Stimulated activated CD4-positive, alpha-beta T cell treated with anti-CD3 and anti-CD28 coated beads, TNF-alpha, amount 100 ng/mL, for 4 hours (primary cell): ENCODE data around the gene FSTL4.
A peak's percentile ranks its signal among the peaks of the same experiment; 100 is the strongest.

Experiments used
- DNase-seq, 3 experiments: peaks; one replicate each; pipeline ENCODE4 v3.0.0-alpha.2; 2020; ENCODE audit warnings: low read depth in 3 of 3

Gene FSTL4

DNA sequence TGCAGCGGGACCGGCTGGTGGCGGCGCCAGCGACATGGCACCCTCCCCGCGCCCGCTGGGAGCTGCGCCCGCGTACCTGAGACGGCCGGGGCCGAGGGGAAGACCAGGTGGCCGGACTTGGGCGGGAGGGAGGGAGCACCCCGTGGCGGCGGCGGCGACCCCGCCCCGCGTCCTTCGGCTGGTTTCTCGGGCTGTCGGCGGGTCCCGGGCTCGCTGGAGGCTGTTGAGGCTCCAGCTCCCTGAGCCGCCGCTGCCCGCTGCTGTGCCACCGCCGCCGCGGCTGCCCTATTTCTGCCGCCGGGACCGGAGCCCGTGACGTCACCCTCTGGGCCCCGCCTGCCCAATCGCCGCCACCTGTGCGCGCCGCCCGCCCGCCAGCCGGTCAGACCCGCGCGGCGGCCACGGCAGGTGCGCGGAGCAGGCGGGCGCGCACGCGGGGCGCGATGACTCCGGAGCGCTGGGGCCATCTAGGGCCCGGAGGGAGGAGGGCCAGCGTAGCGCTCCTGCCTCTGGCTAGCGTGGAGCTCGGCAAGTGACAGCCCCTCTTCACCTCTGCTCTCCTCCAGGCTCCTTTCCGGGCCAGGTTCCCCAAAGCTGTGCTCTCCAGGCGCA lies at the start of gene FSTL4:
Gene FSTL4 (minus strand): TSS at position 293 of the 612 bp plus-strand sequence.
- DNase-seq, result peak in 1 of 3 experiments; percentile 20

DNA sequence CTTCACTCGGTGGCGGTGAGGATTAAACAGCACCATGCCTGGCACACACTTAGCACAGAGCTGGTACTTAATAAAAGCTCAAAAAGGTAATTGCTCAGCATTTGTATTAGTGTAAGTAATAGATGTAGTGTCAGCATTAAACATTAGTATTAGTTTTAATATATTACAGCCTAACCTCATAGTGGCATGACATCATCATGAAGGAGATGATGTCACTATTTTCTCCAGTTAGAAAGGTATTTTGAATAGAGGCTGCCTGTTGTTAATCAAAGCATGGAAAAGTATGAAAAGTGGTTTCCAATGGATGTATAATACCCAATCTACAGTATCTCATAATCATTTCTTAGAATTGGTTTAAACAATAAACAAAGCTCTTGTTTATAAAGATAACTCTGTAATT lies 49.0 kb upstream of the FSTL4 start:
- no peak for DNase-seq

DNA sequence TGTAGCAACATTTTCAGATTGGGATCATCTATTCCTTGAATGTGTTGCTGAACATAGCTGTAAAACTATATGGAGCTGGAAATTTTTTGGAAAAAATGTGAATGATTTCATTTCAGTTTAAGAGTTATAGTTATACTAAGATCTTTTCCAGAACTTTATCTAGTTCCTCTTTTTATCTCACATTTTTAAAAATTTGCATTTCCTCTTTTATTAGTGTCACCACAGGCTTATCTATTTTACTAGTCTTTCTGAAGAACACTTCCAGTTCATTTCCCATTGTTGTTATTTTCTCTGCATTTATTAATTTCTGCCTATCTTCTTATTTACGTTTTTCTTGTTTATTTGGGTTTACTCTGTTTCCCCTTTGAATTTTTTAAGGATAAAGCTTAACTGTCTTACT lies 46.0 kb upstream of the FSTL4 start:
- DNase-seq, result no peak

DNA sequence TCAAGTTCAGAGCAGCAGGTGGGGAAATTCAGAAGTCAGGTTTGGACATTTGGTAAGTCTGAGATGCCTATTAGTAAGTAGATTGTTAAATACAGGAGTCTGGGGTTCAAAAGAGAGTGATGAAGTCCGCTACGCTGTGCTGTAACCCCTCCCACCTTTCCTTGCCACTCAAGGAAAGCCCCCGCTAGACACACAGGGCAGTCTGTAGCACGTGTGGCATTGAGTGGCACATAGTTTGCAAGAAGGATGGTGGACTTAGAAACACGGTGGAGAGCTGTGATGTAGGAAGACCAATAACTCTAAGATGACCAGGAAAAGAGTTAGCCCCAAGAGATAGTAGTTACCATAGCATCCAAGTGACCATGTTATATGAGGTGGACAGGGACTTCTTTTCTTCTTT lies 44.7 kb upstream of the FSTL4 start:
- DNase-seq, result no peak

DNA sequence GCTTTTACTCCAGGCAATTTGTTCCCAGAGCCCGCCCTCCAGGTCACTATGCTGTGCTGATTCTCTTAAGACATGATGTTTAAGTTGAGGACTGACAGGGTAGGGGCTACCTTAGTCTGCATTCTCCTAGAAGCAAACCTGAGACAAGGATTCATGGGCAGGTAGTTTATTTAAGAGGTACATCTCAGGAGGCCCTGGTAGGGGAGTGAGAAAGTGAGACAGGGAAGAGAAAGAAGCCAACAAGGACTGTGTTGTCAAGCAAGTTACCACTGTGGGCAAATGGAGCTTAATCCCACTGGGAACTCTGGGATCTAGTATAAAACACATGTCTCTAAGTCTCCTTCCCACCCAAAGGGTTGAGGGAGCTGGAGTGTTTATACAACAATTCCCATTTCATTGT lies 43.6 kb upstream of the FSTL4 start:
- DNase-seq, result no peak

DNA sequence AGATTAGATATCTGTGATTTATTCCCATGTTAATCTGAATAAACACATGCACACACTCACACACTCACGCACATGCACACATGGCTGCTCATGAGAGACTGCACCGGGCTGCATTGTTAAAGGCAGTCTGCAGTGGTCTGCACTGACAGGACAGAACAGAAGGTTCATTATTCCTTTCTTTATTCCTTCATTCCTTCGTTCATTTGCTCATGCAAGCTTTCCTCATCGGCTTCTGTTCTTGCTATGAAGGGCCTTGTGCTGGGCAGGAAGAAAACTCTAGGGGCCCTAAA lies 41.4 kb upstream of the FSTL4 start:
- no peak for DNase-seq

DNA sequence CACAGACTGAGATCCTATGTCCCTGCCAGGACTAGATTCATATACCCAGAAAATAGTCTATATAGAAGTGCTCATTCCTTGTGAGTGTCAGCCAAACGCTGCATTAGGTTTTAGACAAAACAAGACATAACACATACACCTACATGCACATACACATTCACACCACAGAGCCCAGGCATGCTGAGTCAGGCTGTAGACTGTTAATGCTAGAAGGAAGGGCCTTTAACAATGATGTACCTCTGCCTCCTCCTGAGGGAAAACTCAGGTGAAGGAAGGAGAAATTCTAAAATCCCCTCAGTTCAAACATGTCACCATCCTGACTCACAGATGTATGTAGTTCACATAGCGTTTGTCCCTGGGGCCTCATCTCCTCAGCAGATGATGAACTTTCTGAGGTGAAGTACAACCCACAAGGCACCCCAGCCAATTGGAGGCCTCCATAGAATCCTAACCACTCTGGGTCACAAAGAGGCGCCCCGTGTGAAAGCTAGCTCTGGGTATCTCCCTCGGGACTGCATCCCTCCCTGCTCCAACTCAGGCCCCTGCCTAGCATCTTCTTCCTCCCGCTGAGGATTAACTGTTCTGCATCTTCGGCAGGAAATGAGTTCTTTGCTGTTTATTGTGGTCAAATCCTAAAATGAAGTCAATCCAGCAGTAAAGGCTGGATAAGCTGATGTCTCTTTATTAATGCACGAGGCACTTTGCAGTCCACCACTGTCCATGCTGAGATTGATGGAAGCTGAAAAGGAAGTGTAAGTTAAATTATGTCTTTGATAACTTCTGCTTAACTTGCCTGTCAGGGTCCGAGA lies 40.8 kb upstream of the FSTL4 start:
- no peak for DNase-seq

DNA sequence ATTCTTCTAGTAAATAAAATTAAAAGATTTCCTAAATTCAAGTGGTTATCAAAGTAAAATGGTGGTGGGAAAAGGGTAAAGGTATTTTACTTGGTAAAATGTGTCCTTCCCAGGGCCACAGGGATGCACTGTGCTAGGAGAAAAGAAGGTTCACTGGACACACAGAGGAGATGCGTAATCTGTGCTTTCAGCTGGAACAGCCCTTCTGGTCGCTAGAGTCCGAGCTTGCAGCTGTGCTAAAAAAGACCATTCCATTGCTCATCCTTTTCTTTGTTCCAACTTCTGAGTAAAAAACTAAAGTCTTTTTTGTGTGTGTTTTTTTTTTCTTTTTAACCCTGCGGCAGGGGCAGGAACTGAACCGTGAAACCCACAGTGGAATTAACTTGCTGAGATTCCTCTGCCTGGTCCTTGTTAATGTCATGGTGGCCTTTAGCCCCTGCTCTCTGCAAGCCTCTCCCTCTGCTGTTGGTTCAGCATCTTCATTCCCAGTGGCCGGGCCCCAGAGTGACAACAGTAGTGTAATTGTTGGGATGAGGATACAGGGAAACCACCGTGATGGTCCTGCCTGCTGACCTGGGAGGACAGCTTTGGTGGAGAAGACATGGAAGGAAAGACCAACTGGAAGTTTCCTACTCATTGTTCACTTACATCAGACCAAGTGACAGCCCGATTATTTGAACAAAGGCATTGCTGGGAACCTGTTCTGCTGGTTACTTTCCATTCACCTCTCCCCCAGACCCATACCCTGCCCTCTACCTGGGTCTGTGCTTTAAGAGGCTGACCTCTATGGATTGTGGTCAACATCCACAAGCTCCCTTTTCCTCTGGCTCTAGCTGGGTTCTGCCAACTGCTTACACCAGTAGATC lies 31.9 kb upstream of the FSTL4 start:
- no peak for DNase-seq

DNA sequence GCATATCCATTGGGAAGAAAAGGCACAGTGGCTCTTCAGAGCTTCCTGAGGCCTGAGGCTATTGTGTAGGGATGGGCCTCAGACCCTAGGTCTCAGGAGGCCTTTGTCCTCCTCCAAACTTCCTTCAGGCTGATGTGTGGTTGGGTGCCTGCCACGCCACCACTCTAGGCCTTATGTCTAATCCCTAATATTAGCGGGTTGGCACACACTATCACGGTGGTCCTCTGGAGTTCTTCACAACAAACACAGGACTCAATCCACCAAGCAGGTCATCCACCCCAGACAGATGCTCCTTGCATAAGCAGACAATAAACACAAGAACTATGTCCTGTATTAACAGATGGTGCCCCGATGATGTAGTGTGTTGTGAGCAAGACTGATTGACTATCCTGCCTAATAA lies 31.0 kb upstream of the FSTL4 start:
- no peak for DNase-seq

DNA sequence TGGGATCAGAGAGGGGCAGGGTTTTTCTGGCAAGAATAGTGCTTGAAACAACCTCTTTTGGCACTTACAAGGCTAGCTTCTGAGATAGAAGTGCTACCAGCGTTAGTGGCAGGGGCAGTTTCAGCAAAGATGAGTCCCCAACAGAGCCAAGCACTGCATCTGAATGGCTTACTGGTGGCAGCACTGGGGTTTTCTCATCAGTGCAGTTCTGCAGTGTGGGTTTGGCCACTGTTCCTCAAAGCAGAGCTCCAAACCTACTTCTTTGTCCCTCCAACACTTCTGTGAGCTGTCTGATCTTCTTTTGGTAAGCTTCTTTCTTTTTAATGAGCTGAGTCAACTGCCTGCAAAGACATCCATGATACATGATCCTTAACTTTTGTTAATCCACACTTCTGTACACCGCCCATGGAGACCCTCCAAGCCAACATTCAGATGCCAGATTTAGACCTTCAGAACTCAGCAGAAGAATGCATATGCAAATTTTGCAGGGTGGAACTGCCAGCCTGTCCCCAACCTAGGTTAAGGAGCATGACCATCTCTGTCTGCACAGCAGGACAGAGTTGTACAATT lies 29.9 kb upstream of the FSTL4 start:
- no peak for DNase-seq

DNA sequence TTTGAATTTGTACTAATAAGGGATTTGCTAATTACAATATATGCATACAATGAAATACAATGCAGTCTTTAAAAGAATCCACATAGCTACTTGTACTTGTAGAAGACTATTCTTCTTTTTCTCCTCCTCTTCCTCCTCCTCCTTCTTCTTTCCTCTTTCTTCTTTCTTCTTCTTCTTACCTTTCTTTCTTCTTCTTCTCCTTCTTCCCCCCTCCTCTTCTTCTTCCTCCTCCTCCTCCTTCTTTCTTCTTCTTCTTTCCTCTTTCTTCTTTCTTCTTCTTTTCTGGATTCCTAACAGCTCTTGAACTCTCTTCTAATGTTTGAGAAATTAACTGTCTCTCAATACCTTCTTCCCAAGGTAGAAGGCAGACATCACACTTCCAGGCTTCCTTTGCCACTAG lies 29.3 kb upstream of the FSTL4 start:
- DNase-seq, result no peak

DNA sequence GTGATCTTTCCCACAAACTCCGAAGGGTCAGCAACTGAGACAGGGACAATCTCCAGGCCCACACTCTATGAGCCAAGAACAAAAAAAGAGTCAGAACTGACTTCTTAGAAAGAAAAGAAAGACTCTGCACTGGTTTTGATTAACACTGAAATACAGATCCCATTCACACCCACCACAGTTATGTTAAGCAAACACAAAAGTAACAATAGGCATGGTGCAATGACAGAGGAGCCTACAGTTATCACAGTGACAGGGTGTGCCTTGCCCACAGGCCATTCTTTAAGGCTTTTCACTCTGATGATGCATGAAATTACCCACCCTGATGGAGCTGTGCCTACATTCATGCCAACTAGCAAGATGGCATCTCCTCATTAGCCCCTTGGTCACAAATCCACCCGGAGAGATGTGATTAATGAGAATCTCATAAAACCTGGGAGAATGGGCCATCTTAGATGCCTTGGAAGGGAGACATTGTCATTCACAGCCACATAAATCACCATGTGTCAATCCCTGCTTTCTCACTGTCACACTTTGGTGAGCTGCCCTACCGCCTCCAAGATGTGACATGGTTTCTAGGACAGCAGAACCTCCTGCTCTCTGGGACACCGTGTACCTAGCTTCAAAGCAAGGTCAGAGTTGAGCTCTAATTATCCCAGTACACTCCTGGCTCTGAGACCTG lies 27.6 kb upstream of the FSTL4 start:
- DNase-seq, result no peak

DNA sequence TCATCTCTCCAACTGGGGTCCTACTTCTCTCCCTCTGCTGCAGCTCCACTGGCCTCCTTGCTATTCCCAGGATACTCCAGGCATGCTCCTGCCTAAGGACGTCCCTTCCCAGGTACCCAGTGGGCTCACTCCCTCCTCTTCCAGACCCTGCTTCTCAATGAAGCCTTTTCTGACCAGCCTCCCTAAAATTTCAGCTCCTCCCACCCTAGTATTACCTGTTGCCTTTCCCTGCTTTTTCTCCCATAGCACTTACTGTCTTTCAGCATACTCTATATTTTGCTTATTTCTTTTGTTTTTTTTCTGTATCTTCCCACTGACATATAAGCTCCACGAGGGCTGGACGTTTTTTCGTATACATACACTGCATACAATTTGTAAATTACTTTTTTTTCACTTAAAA lies 26.1 kb upstream of the FSTL4 start:
- DNase-seq, result no peak

DNA sequence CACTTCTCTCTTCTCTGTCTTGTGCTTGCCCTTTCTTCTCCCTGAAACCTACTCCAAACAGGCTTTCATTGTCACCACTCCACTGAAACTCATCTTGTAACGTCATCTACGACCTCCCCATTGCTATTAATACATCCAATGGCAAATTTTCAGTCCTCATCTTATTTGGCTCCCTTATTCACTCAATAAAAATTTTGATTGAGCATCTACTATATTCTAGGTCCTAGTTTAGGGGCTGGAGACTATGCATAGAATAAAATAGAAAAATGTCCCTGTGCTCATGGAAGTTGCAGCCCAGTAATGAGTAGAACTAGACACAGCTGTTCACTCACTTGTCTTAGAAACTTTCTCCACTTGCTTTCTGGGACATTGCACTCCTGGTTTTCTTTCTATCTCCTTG lies 24.9 kb upstream of the FSTL4 start:
- no peak for DNase-seq

DNA sequence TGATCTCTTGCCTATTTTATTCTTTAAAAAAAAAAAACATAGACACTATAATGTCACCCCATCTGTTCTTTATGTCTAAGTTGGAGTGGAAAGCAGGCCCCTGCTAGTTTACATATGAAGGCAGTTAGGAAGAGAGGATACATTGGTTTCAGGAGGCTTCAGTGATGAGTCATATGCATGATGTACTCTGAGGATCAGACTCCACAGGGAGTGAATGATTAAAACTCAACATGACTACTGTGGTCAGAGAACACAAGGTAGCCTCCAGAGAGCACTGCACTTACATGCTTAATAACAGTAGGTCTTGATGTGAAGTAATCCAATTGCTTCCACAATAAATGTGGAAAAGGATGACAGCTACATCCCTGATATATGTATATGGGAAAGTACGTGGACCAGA lies 22.7 kb upstream of the FSTL4 start:
- DNase-seq, result no peak

DNA sequence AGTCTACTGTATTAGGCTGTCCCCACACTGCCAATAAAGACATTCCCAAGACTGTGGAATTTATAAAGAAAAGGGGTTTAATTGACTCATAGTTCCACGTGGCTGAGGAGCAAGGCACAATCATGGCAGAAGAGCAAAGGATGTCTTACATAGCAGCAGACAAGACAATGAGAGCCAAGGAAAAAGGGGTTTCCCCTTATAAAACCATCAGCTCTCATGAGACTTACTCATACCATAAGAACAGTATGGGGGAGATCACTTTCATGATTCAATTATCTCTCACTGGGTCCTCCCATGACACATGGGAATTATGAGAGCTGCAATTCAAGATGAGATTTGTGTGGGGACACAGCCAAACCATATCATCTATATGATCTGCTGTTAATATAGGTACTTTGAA lies 14.8 kb upstream of the FSTL4 start:
- DNase-seq, result no peak

DNA sequence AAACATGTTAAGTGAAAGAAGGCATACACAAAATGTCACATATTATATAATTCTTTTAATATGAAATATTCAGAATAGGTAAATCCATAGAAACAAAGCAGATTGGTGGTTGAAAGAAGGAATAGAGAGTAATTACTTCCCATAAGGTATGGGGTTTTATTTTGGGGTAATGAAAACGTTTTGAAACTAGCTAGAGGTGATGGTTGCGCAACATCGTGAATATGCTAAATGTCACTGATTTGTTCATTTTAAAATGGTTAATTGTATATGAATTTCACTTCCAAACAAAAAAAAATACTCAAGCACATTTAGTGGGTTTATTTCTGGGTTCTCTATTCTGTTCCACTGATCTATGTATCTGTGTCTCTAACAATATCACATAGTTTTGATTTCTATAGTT lies 12.0 kb upstream of the FSTL4 start:
- no peak for DNase-seq

DNA sequence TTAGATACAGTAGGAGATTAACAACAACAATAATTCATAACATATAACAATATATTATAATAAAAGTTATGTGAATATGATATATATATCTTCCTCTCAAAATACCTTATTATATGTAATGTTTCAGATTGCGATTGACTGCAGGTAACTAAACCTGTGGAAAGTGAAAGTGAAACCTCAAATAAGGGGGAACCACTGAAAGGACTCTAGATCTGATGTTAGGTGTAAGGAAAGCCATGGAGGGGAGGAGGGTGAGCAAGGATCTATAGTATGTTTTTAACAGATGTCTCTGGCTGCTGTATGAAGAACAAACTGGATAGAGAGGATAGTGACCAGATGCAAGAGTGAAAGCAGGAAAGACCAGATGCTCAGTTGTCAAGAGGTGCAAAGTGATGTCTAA lies 5.8 kb upstream of the FSTL4 start:
- DNase-seq, result no peak

DNA sequence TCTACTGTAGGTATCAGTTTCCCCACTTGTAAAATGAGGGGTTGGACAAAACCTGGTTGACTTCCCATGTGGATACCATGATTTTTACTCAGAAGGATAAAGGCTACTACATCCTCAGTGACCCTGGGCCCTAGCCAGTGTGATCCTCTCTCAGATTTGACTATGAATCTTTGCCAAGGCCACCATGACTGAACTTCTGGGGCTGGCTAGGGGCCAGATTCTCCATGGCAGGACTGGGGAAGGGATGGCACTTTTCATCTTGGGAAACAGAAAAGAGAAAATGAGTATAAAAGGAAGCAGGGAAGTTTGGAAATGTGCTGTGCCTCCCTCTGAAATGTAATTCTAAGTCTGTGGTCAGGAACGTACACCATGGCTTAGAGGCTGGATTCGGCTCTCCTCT lies 1.4 kb upstream of the FSTL4 start:
- DNase-seq, result no peak

DNA sequence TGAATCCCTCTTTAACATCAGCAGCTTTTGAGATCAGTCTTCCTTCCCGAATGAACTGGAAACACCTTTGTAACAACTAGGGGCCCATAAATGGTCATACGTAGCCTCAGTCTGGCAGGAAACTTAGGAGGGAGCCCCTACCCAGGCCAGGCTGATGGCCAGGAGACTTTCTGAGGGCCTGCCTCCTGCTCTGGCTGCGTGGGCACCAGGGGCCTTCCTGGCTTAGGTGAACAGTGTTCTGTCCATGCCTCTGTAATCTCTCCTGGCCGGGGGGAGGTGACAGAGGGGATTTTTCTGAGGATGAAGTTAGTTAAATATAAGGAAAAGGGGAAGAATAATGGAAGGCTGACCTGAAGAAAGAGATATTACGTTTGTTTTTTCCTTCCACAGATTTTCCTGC lies 843 bp upstream of the FSTL4 start:
- DNase-seq, result no peak

DNA sequence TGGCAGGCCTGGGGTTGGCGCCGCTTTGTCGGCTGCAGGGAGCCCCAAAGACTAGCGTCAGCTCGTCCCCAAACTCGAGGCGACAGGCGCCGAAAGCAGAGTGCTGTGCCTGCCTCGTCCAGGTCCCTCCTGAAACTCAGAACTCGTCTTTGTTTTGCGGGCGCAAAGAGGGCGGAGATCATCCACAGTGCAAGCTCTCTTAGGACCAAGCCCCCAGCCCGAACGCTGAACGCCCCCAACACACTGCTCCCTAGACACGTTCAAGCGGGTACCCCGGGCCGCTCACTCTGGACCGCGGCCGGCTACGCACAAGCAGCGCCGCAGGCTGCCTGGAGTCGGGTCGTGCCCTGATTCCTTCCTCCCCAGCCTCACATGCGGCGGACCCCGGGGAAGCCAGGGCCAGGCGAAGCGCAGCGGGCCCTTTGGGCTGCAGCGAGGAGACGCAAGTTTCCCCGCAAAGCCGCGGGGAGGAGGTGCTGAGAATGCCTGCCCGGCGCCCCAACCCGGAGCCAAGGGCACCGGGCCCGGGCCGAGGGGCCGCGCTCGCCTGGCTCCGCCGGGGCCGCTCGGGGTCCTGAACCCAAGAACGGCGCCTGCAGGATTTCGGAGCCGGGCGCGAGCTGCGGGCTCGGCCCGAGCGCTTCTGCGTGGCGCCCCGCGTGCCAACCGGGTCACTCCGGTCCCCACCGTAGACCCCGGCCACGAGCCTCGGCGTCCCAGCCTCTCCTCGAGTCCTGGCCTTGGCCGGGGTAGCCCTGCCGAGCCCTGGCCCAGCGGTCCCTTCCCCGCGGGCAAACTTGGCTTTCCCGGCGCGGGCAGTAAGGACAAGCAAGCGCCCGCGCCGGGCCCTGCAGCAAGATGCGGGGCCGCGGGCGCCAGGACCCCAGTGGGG lies 738 bp downstream of the FSTL4 start:
- DNase-seq, result peak in 1 of 3 experiments; percentile 11
